Neural progenitor cell (in vitro differentiated cells): ENCODE data around the gene XRCC3.

Source experiments
- CTCF ChIP-seq: fragments of 200-600 bp; sonication (generic); IDR thresholded peaks from 2 replicates; pipeline ENCODE4 v1.5.1; 2017; ENCODE audit warnings: antibody characterized with exemption, mild to moderate bottlenecking
- EZH2 ChIP-seq: fragments of 200-600 bp; sonication (generic); IDR thresholded peaks from 2 replicates; pipeline ENCODE4 v1.6.1; 2017; ENCODE audit warnings: antibody characterized with exemption, mild to moderate bottlenecking, moderate library complexity

- TF ChIP-seq CTCF: no peak
- no peak for TF ChIP-seq EZH2
Observed at GRCh38 chr14:103710771-103711377, 4.4 kb downstream of the XRCC3 start.
